ENCODE measurements around the gene HORMAD2. TPM values are rescaled to one million over a fixed set of nuclear protein-coding genes. Genes with fewer than 3 reads are reported as not detected.

HORMAD2 gene
- total RNA-seq, 1 experiment from 2014 or later, result not detected

- no peaks in the 10 kb centered on the region for H4K20me1 ChIP-seq (ENCODE audit: insufficient read depth)
- H3K4me3 ChIP-seq, result no peak overlapping the region
- peak overlapping the region; percentile 77 for H3K4me2 ChIP-seq
- H2AFZ ChIP-seq, result no peak overlapping the region
- no peaks in the 10 kb centered on the region for H3K9me2 ChIP-seq (ENCODE audit: insufficient read depth)
- ChIA-PET CTCF (interaction anchor here (0.6 kb wide), 2 partner anchors 10 to 1450 kb away, joined by 3 to 16 read pairs; no protein-coding TSS in a partner anchor), POLR2A (ENCODE audit: unreplicated experiment) (interaction anchor here (0.5 to 1.0 kb wide), 6 partner anchors 12 to 1466 kb away, joined by 3 to 7 read pairs (median 5); partner anchors contain the start of gene PISD)
- peaks cover 71% of the 10 kb centered on the region for H3K4me1 ChIP-seq (replicated peaks; ENCODE audit: insufficient read depth)
- TF ChIP-seq EZH2 (IDR thresholded peaks at IDR 0.05; ENCODE audit: low read depth), result no peak
- TF ChIP-seq CTCF (conservative IDR thresholded peaks at IDR 0.05), result no peak
- TSS peak; percentile 95 for BruUV-seq (replicated peaks)
- intact Hi-C loops (cut with micrococcal nuclease; ENCODE audit: unreplicated experiment), result loop anchor here (1.0 to 2.0 kb wide), 4 partner anchors 11 to 88 kb away; no protein-coding TSS in a partner anchor
- DNase-seq, result peak; percentile 88 to 100
- no peaks in the 10 kb centered on the region for H3K36me3 ChIP-seq (ENCODE audit: low read depth)
- H3F3A ChIP-seq (ENCODE audit: insufficient read depth, low read depth), result peaks cover 63% of the 10 kb centered on the region
- H3K27ac ChIP-seq, result peak overlapping the region; percentile 99
- no peaks in the 10 kb centered on the region for H3K27me3 ChIP-seq (ENCODE audit: insufficient read depth, low read depth)
- no peaks in the 10 kb centered on the region for H3K9me3 ChIP-seq (ENCODE audit: insufficient read depth, low read depth)
- H3K79me2 ChIP-seq (ENCODE audit: low read depth), result no peaks in the 10 kb centered on the region
These were observed 116.0 kb downstream of the HORMAD2 start for GRCh38 chr22:30196141-30196879.

GRCh38 chr22:30196880-30197336, 116.6 kb downstream of the HORMAD2 start:
- H3K4me1 ChIP-seq (replicated peaks; ENCODE audit: insufficient read depth), result peaks cover 75% of the 10 kb centered on the region
- peak overlapping the region; percentile 15; the same call in 1 of the 2 replicates for H3K4me3 ChIP-seq
- H3K27me3 ChIP-seq (ENCODE audit: insufficient read depth, low read depth), result no peaks in the 10 kb centered on the region
- 0 out of 2 replicates have a peak, but pooled peaks cover 3% of the 10 kb centered on the region for H3K9me3 ChIP-seq (ENCODE audit: insufficient read depth, low read depth)
- TF ChIP-seq CTCF (conservative IDR thresholded peaks at IDR 0.05), result no peak
- no peaks in the 10 kb centered on the region for H3K9me2 ChIP-seq (ENCODE audit: insufficient read depth)
- no peaks in the 10 kb centered on the region for H3K36me3 ChIP-seq (ENCODE audit: low read depth)
- no peaks in the 10 kb centered on the region for H3K79me2 ChIP-seq (ENCODE audit: low read depth)
- no peak for DNase-seq
- H3K27ac ChIP-seq, result peak overlapping the region; percentile 99
- intact Hi-C loops (cut with micrococcal nuclease; ENCODE audit: unreplicated experiment), result loop anchor here (1.0 to 2.0 kb wide), 4 partner anchors 10 to 88 kb away; no protein-coding TSS in a partner anchor
- H3F3A ChIP-seq (ENCODE audit: insufficient read depth, low read depth), result peaks cover 68% of the 10 kb centered on the region
- H2AFZ ChIP-seq, result no peak overlapping the region
- H3K4me2 ChIP-seq, result peak overlapping the region; percentile 77
- ChIA-PET CTCF (interaction anchor here (0.6 kb wide), 1 partner anchor 1451 kb away, joined by 16 read pairs; no protein-coding TSS in a partner anchor), POLR2A (ENCODE audit: unreplicated experiment) (interaction anchor here (0.5 to 1.0 kb wide), 2 partner anchors 10 to 12 kb away, joined by 6 to 13 read pairs; no protein-coding TSS in a partner anchor)
- no peaks in the 10 kb centered on the region for H4K20me1 ChIP-seq (ENCODE audit: insufficient read depth)
- BruUV-seq (replicated peaks), result no TSS peak

- Histone ChIP-seq H3K4me3 (peak overlapping the region; percentile 15; the same call in 1 of the 2 replicates), H3K36me3 (ENCODE audit: low read depth) (no peaks in the 10 kb centered on the region), H3K4me1 (replicated peaks; ENCODE audit: insufficient read depth) (peaks cover 75% of the 10 kb centered on the region), H3K27ac (peak overlapping the region; percentile 99), H3K27me3 (ENCODE audit: insufficient read depth, low read depth) (no peaks in the 10 kb centered on the region), H3F3A (ENCODE audit: insufficient read depth, low read depth) (peaks cover 73% of the 10 kb centered on the region), H2AFZ (no peak overlapping the region), H3K9me3 (ENCODE audit: insufficient read depth, low read depth) (0 out of 2 replicates have a peak, but pooled peaks cover 5% of the 10 kb centered on the region), H3K79me2 (ENCODE audit: low read depth) (no peaks in the 10 kb centered on the region), H3K9me2 (ENCODE audit: insufficient read depth) (no peaks in the 10 kb centered on the region), H4K20me1 (ENCODE audit: insufficient read depth) (no peaks in the 10 kb centered on the region), H3K4me2 (peak overlapping the region; percentile 77)
- TF ChIP-seq CTCF (conservative IDR thresholded peaks at IDR 0.05), result no peak
- no peak for TF ChIP-seq EZH2 (IDR thresholded peaks at IDR 0.05; ENCODE audit: low read depth)
- POLR2A ChIA-PET (ENCODE audit: unreplicated experiment), result interaction anchor here (0.5 kb wide), 1 partner anchor 10 kb away, joined by 13 read pairs; no protein-coding TSS in a partner anchor
- CTCF ChIA-PET, result no interaction called here
- intact Hi-C loops (cut with micrococcal nuclease; ENCODE audit: unreplicated experiment), result loop anchor here (2.0 kb wide), 1 partner anchor 89 kb away; no protein-coding TSS in a partner anchor
- DNase-seq, result no peak
- BruUV-seq (replicated peaks), result no TSS peak
These were observed 117.1 kb downstream of the HORMAD2 start for GRCh38 chr22:30197389-30197788.
